GM12878 (cell line): ENCODE measurements around the gene MED31. TPM values are rescaled to one million over a fixed set of nuclear protein-coding genes. Genes with fewer than 3 reads are reported as not detected.

ENCODE experiments used
- ATAC-seq: fragments of 200-7000 bp; cut with Tn5 transposase; 3 replicates; pipeline ENCODE4 v1.9.1; 2020; ENCODE audit warnings: mild to moderate bottlenecking, moderate library complexity
- BruUV-seq: library from RNA; stranded (reverse); fragments of 400-500 nt; replicated peaks from 2 replicates; lab custom pipeline; 2021; lab: Mats Ljungman, UMichigan
- CTCF ChIA-PET: fragments of 300-600 bp; sonication (Branson Sonifier 250); formaldehyde crosslinking; extraction: SDS; loops from one replicate; lab custom pipeline; 2021; ENCODE audit warnings: inconsistent platforms; lab: Yijun Ruan, JAX
- POLR2A ChIA-PET: fragments of 350-600 bp; formaldehyde crosslinking; extraction: SDS; loops from one replicate; lab custom pipeline; 2021; ENCODE audit warnings: inconsistent platforms; lab: Charles Lee
- RAD21 ChIA-PET: fragments of 300-600 bp; sonication (Branson Sonifier 250); formaldehyde crosslinking; loops from one replicate; lab custom pipeline; 2023; ENCODE audit warnings: antibody characterized with exemption; ENCODE audit not compliant: unreplicated experiment; lab: Charles Lee
- SMC1A ChIA-PET: fragments of 300-600 bp; sonication (Branson Sonifier 250); formaldehyde crosslinking; loops from one replicate; lab custom pipeline; 2023; ENCODE audit not compliant: unreplicated experiment, uncharacterized antibody; lab: Charles Lee
- DNase-seq: peaks from one replicate; pipeline ENCODE4 v3.0.0-alpha.2; 2011; ENCODE audit warnings: low read depth, low spot score
- FAIRE-seq: peaks from 3 replicates; lab custom pipeline; 2011; peaks lifted over from hg19 to GRCh38; lab: Jason Lieb, UNC
- H2AFZ ChIP-seq: 2 replicates; pipeline ENCODE4 v1.6.0; 2011; ENCODE audit warnings: low read depth, low read length, control low read depth; ENCODE audit not compliant: control insufficient read depth
- H3K27ac ChIP-seq: 2 replicates; pipeline ENCODE4 v1.5.1; 2011; ENCODE audit warnings: control low read depth; ENCODE audit not compliant: control insufficient read depth, insufficient read depth
- H3K27me3 ChIP-seq, 2 experiments: replicated peaks in 1 of 2; 2 replicates each; pipeline versions ENCODE4 v1.6.0 to v1.6.1; 2011; ENCODE audit warnings: low read length in 1 of 2; ENCODE audit not compliant: control insufficient read depth in 2 of 2, insufficient read depth in 2 of 2
- H3K36me3 ChIP-seq, 2 experiments: 2 replicates each; pipeline ENCODE4 v1.5.1; 2011; ENCODE audit warnings: low read length in 1 of 2; ENCODE audit not compliant: control insufficient read depth in 2 of 2, insufficient read depth in 2 of 2
- H3K4me1 ChIP-seq: 2 replicates; pipeline ENCODE4 v1.6.1; 2011; ENCODE audit warnings: mild to moderate bottlenecking, low read length, moderate library complexity, mixed read lengths; ENCODE audit not compliant: control insufficient read depth, insufficient read depth
- H3K4me2 ChIP-seq: 2 replicates; pipeline ENCODE4 v1.6.0; 2011; ENCODE audit warnings: control low read depth; ENCODE audit not compliant: control insufficient read depth, insufficient read depth
- H3K4me3 ChIP-seq: fragments of 200-600 bp; sonication (generic); 2 replicates; pipeline ENCODE4 v1.5.1; 2016
- H3K79me2 ChIP-seq: 2 replicates; pipeline ENCODE4 v1.6.0; 2011; ENCODE audit warnings: low read length; ENCODE audit not compliant: control insufficient read depth, insufficient read depth
- H3K9ac ChIP-seq: 2 replicates; pipeline ENCODE4 v1.8.0; 2011; ENCODE audit warnings: low read length, control low read depth, mixed read lengths; ENCODE audit not compliant: control insufficient read depth, insufficient read depth
- H3K9me3 ChIP-seq: replicated peaks from 3 replicates; pipeline ENCODE4 v1.5.1; 2011; ENCODE audit warnings: mild to moderate bottlenecking, low read length; ENCODE audit not compliant: control insufficient read depth, insufficient read depth
- H4K20me1 ChIP-seq: 2 replicates; pipeline ENCODE4 v1.6.0; 2011; ENCODE audit not compliant: control insufficient read depth, insufficient read depth
- BACH1 ChIP-seq: fragments of 450-650 bp; IDR thresholded peaks from 2 replicates; pipeline ENCODE4 v1.6.1; 2017; ENCODE audit warnings: mild to moderate bottlenecking, borderline replicate concordance
- BCL11A ChIP-seq: IDR thresholded peaks from 2 replicates; pipeline ENCODE4 v1.6.1; 2011; ENCODE audit warnings: low read depth, low read length
- CBFB ChIP-seq: IDR thresholded peaks from 2 replicates; pipeline ENCODE4 v1.6.1; 2016; ENCODE audit warnings: antibody characterized with exemption, low read depth
- EED ChIP-seq: sonication (generic); IDR thresholded peaks from 2 replicates; pipeline ENCODE4 v1.6.1; 2016; ENCODE audit warnings: antibody characterized with exemption, low read depth
- ELK1 ChIP-seq: IDR thresholded peaks from 2 replicates; pipeline ENCODE4 v1.6.1; 2012; ENCODE audit warnings: low read depth, low read length, improper control_type of control experiment
- EP300 ChIP-seq, 2 experiments: fragments of 150-350 bp in 1 of 2; IDR thresholded peaks; 2 replicates each; pipeline ENCODE4 v1.6.1; 2011 to 2012; ENCODE audit warnings: low read depth in 2 of 2, low read length in 2 of 2, borderline replicate concordance in 1 of 2, improper control_type of control experiment in 1 of 2, inconsistent platforms in 1 of 2; ENCODE audit not compliant: control insufficient read depth in 1 of 2
- HCFC1 ChIP-seq: fragments of 150-350 bp; IDR thresholded peaks from 2 replicates; pipeline ENCODE4 v1.6.1; 2014; ENCODE audit warnings: low read length
- NFYB ChIP-seq: IDR thresholded peaks from 2 replicates; pipeline ENCODE4 v1.6.1; 2011; ENCODE audit warnings: low read depth, mild to moderate bottlenecking, low read length, improper control_type of control experiment, moderate library complexity; ENCODE audit not compliant: insufficient read depth
- SIN3A ChIP-seq: IDR thresholded peaks from 2 replicates; pipeline ENCODE4 v1.6.1; 2012; ENCODE audit warnings: low read depth, low read length, improper control_type of control experiment
- SIX5 ChIP-seq: IDR thresholded peaks from 2 replicates; pipeline ENCODE4 v1.6.1; 2011; ENCODE audit warnings: mild to moderate bottlenecking, low read depth, low read length, moderate library complexity; ENCODE audit not compliant: severe bottlenecking
- SMARCA5 ChIP-seq: fragments of 450-650 bp; IDR thresholded peaks from 2 replicates; pipeline ENCODE4 v1.6.1; 2017; ENCODE audit warnings: mild to moderate bottlenecking
- STAT1 ChIP-seq: fragments of 450-650 bp; conservative IDR thresholded peaks from 2 replicates; pipeline ENCODE4 v1.6.1; 2014; ENCODE audit warnings: antibody characterized with exemption, mild to moderate bottlenecking
- TAF1 ChIP-seq: IDR thresholded peaks from 2 replicates; pipeline ENCODE4 v1.6.1; 2011; ENCODE audit warnings: mild to moderate bottlenecking, low read depth, low read length, borderline replicate concordance
- TBL1XR1 ChIP-seq: IDR thresholded peaks from 2 replicates; pipeline ENCODE4 v1.6.1; 2012; ENCODE audit warnings: low read depth, low read length, improper control_type of control experiment
- WGBS: methylation state at CpG from one replicate; pipeline ENCODE4 v1.1.6; 2016; ENCODE audit warnings: low lambda C conversion rate; ENCODE audit not compliant: insufficient replicate concordance, insufficient coverage; ENCODE audit errors: missing lambda C conversion rate; 5-methylcytosine and 5-hydroxymethylcytosine counted together
- in situ Hi-C: fragments of 300-500 bp; cut with MboI; formaldehyde crosslinking; loops from 9 replicates; pipeline ENCODE4 v1.14.3; 2018; ENCODE audit warnings: mixed read lengths
- intact Hi-C: fragments of 100-400 bp; cut with micrococcal nuclease; formaldehyde crosslinking; loops from one replicate; pipeline ENCODE4 v1.14.2; 2022; ENCODE audit not compliant: unreplicated experiment
- polyA plus RNA-seq, 11 experiments: library from polyadenylated mRNA; depleted of rRNA in 4 of 11; unstranded in 6 of 11; stranded (reverse) in 5 of 11; fragments of >200 nt; fragmentation: Nextera tagmentation in 4 of 11; fragmentation: Illumina TruSeq in 1 of 11; extraction: Ambion mirVana in 4 of 11; extraction: Trizol in 1 of 11; gene quantifications; 1 replicate in 1 of 11; 2 replicates in 10 of 11; pipeline versions ENCODE4 v1.2.1 to v1.2.3, GENCODE V29; 2011 to 2016; ENCODE audit warnings: inconsistent platforms in 2 of 11, missing spikeins in 2 of 11, low read depth in 1 of 11
- total RNA-seq, 4 experiments: library from RNA; depleted of rRNA in 3 of 4; stranded (reverse); fragments of >200 nt in 3 of 4; fragmentation: Illumina TruSeq in 1 of 4; extraction: Trizol in 1 of 4; gene quantifications; 2 replicates each; pipeline versions ENCODE4 v1.2.1 to v1.2.3, GENCODE V29; 2013 to 2021
- TF ChIP-seq, protein P1 (sequence below): fragments of 450-650 bp; IDR thresholded peaks from 2 replicates; pipeline ENCODE4 v1.6.1; 2014; ENCODE audit warnings: mild to moderate bottlenecking
- TF ChIP-seq, protein P2 (sequence below): fragments of 450-650 bp; IDR thresholded peaks from 2 replicates; pipeline ENCODE4 v1.6.1; 2017; ENCODE audit warnings: borderline replicate concordance
- TF ChIP-seq, protein P3 (sequence below): fragments of 450-650 bp; IDR thresholded peaks from 2 replicates; pipeline ENCODE4 v1.6.1; 2018; ENCODE audit warnings: mild to moderate bottlenecking, low read depth, moderate library complexity; ENCODE audit not compliant: partially characterized antibody

The MED31 gene
- total and polyA plus RNA-seq, 10 of the 15 experiments (the other 5 are each of a cell fraction or from before 2014, with no cell fraction given), result 14.4 to 71.1 (median 34.6) TPM

GRCh38 chr17:6684881-6685767 lies 33.7 kb upstream of the MED31 start (continued):
- TF ChIP-seq ELK1, result no peak
- TF ChIP-seq, protein P1, sequence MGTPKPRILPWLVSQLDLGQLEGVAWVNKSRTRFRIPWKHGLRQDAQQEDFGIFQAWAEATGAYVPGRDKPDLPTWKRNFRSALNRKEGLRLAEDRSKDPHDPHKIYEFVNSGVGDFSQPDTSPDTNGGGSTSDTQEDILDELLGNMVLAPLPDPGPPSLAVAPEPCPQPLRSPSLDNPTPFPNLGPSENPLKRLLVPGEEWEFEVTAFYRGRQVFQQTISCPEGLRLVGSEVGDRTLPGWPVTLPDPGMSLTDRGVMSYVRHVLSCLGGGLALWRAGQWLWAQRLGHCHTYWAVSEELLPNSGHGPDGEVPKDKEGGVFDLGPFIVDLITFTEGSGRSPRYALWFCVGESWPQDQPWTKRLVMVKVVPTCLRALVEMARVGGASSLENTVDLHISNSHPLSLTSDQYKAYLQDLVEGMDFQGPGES, result no peak

- ATAC-seq, result no peak
- no peak for DNase-seq
- no peak overlapping the region for H3K9ac ChIP-seq
- no peaks in the 10 kb centered on the region for H3K36me3 ChIP-seq
- 28% methylated on average over 7 of the region's 7 CpGs for WGBS
- H3K4me2 ChIP-seq, result no peak overlapping the region
- no peaks in the 10 kb centered on the region for H3K9me3 ChIP-seq
- in situ Hi-C loops (no loop called here), intact Hi-C loops (no loop called here)
- no peak overlapping the region for H3K4me3 ChIP-seq
- H3K79me2 ChIP-seq, result no peaks in the 10 kb centered on the region
- no TSS peak for BruUV-seq
- no peak for FAIRE-seq
- SMC1A ChIA-PET, result no interaction called here
- CTCF ChIA-PET, result no interaction called here
- TF ChIP-seq TAF1, result no peak
- TF ChIP-seq NFYB, result no peak
- no peak for TF ChIP-seq STAT1
- TF ChIP-seq HCFC1, result no peak
- TF ChIP-seq SIN3A, result no peak
- no peak for TF ChIP-seq SMARCA5
- TF ChIP-seq BCL11A, result no peak
- no peak for TF ChIP-seq SIX5
- TF ChIP-seq, protein P2, sequence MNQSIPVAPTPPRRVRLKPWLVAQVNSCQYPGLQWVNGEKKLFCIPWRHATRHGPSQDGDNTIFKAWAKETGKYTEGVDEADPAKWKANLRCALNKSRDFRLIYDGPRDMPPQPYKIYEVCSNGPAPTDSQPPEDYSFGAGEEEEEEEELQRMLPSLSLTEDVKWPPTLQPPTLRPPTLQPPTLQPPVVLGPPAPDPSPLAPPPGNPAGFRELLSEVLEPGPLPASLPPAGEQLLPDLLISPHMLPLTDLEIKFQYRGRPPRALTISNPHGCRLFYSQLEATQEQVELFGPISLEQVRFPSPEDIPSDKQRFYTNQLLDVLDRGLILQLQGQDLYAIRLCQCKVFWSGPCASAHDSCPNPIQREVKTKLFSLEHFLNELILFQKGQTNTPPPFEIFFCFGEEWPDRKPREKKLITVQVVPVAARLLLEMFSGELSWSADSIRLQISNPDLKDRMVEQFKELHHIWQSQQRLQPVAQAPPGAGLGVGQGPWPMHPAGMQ, result no peak
- TF ChIP-seq BACH1, result no peak
- TF ChIP-seq TBL1XR1, result no peak
- no peak for TF ChIP-seq CBFB
- TF ChIP-seq, protein P3, sequence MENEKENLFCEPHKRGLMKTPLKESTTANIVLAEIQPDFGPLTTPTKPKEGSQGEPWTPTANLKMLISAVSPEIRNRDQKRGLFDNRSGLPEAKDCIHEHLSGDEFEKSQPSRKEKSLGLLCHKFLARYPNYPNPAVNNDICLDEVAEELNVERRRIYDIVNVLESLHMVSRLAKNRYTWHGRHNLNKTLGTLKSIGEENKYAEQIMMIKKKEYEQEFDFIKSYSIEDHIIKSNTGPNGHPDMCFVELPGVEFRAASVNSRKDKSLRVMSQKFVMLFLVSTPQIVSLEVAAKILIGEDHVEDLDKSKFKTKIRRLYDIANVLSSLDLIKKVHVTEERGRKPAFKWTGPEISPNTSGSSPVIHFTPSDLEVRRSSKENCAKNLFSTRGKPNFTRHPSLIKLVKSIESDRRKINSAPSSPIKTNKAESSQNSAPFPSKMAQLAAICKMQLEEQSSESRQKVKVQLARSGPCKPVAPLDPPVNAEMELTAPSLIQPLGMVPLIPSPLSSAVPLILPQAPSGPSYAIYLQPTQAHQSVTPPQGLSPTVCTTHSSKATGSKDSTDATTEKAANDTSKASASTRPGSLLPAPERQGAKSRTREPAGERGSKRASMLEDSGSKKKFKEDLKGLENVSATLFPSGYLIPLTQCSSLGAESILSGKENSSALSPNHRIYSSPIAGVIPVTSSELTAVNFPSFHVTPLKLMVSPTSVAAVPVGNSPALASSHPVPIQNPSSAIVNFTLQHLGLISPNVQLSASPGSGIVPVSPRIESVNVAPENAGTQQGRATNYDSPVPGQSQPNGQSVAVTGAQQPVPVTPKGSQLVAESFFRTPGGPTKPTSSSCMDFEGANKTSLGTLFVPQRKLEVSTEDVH, result no peak
- no peak for TF ChIP-seq EED
- TF ChIP-seq EP300 (IDR thresholded peaks at IDR 0.05; ENCODE audit: borderline replicate concordance in 1 of 2, control insufficient read depth in 1 of 2, low read depth in 2 of 2, low read length in 2 of 2), result no peak
- H3K4me1 ChIP-seq, result peaks cover under 1% of the 10 kb centered on the region; the same call in 1 of the 2 replicates
- no peak overlapping the region for H2AFZ ChIP-seq
- RAD21 ChIA-PET, result no interaction called here
- no peaks in the 10 kb centered on the region for H4K20me1 ChIP-seq
- no peak overlapping the region for H3K27ac ChIP-seq
- no peaks in the 10 kb centered on the region; a peak in 1 of 4 replicates for H3K27me3 ChIP-seq
- POLR2A ChIA-PET, result no interaction called here
These were observed 33.0 kb upstream of the MED31 start for GRCh38 chr17:6684460-6684783.
